Endothelial cell (in vitro differentiated cells): Measurements from ENCODE around the gene RBP5. TPM values are rescaled to one million over a fixed set of nuclear protein-coding genes. Genes with fewer than 3 reads are reported as not detected.

Source experiments
- DNase-seq: peaks from one replicate; pipeline ENCODE4 v3.0.0; 2021; ENCODE audit warnings: low spot score
- H3K27ac Mint-ChIP-seq: one replicate; pipeline ENCODE4 v1.8.0; 2021; ENCODE audit warnings: mixed read lengths, inconsistent platforms; ENCODE audit not compliant: unreplicated experiment
- H3K27me3 Mint-ChIP-seq: one replicate; pipeline ENCODE4 v1.8.0; 2021; ENCODE audit warnings: mild to moderate bottlenecking, moderate library complexity, mixed read lengths, inconsistent platforms; ENCODE audit not compliant: unreplicated experiment
- H3K36me3 Mint-ChIP-seq: one replicate; pipeline ENCODE4 v1.8.0; 2021; ENCODE audit warnings: mild to moderate bottlenecking, low read depth, mixed read lengths, inconsistent platforms; ENCODE audit not compliant: unreplicated experiment
- H3K4me1 Mint-ChIP-seq: one replicate; pipeline ENCODE4 v1.8.0; 2021; ENCODE audit warnings: mild to moderate bottlenecking, mixed read lengths, inconsistent platforms; ENCODE audit not compliant: unreplicated experiment
- H3K4me3 Mint-ChIP-seq: one replicate; pipeline ENCODE4 v1.8.0; 2021; ENCODE audit warnings: mild to moderate bottlenecking, mixed read lengths, inconsistent platforms; ENCODE audit not compliant: unreplicated experiment
- H3K9me3 Mint-ChIP-seq: one replicate; pipeline ENCODE4 v1.8.0; 2021; ENCODE audit warnings: mixed read lengths, inconsistent platforms; ENCODE audit not compliant: unreplicated experiment
- total RNA-seq: library from RNA; stranded (reverse); fragmentation: NEBNext Ultra II Directional; extraction: Animal tissue kit (Norgen Biotek cat#: 25700); gene quantifications from one replicate; pipeline ENCODE4 v1.2.1, GENCODE V29; 2021; ENCODE audit not compliant: unreplicated experiment
- TF ChIP-seq, protein P1 (sequence below): fragments of 200-600 bp; sonication (generic); IDR thresholded peaks from one replicate; pipeline ENCODE4 v1.5.0; 2021; ENCODE audit warnings: antibody characterized with exemption; ENCODE audit not compliant: unreplicated experiment

RBP5 gene
- total RNA-seq, 1 donor from 2014 or later, result 1.0 TPM

DNA sequence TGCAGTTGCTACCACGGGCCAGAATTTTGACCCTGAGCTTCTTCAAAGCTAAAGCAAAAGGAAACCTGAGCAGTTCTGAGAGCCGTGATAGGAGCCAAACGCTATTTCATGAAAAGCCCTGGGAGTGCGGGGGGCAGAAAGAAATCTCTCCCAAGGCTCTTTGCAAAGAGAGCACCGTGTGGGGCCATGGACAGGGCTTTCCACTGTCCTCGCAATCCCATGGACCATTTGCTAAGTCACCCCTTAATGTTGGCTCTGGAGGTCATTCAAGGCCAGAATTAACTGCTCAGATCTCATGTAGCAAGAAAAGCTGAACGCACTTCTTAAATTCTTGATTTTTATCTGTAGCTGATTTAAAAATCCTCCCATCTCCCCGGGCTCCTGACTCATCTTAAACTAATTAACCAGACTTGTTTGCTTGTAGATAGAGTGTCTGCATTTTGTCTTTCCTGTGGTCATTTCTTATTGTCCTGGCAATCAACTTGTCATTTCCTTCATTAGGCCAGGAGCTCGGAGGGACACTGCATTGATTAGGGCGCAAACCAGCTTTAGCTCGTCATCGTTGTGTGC is 26.3 kb upstream of the RBP5 start:
- DNase-seq, result no peak
- Mint-ChIP-seq H3K27ac (peak overlapping the region; percentile 10), H3K4me3 (no peak overlapping the region), H3K27me3 (peaks cover 9% of the 10 kb centered on the region), H3K9me3 (no peaks in the 10 kb centered on the region), H3K36me3 (peaks cover 46% of the 10 kb centered on the region), H3K4me1 (peaks cover 38% of the 10 kb centered on the region)
- TF ChIP-seq, protein P1, sequence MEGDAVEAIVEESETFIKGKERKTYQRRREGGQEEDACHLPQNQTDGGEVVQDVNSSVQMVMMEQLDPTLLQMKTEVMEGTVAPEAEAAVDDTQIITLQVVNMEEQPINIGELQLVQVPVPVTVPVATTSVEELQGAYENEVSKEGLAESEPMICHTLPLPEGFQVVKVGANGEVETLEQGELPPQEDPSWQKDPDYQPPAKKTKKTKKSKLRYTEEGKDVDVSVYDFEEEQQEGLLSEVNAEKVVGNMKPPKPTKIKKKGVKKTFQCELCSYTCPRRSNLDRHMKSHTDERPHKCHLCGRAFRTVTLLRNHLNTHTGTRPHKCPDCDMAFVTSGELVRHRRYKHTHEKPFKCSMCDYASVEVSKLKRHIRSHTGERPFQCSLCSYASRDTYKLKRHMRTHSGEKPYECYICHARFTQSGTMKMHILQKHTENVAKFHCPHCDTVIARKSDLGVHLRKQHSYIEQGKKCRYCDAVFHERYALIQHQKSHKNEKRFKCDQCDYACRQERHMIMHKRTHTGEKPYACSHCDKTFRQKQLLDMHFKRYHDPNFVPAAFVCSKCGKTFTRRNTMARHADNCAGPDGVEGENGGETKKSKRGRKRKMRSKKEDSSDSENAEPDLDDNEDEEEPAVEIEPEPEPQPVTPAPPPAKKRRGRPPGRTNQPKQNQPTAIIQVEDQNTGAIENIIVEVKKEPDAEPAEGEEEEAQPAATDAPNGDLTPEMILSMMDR, result no peak

DNA sequence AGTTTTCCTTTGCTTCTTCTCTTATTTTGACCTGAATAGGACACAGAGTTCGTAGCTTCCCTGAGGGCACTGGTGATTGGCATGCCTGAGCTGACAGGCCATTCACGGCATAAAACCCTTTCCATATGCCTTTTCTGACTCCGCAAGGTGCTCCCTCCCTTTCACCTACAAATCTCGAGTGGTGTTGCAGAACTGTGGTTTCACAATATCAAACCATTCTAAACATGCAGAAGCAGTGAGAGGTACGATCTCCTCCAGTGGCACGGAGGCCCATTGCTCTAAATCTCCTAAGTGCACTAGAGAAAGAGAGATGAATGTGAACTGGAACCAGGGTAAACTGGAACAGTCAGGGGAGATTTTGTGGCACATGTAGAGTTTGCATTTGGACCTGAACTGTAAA is 25.4 kb upstream of the RBP5 start:
- Mint-ChIP-seq H3K27ac (no peak overlapping the region), H3K4me3 (no peak overlapping the region), H3K9me3 (no peaks in the 10 kb centered on the region), H3K27me3 (peaks cover 6% of the 10 kb centered on the region), H3K4me1 (peaks cover 37% of the 10 kb centered on the region), H3K36me3 (peaks cover 43% of the 10 kb centered on the region)
- DNase-seq, result no peak
- TF ChIP-seq, protein P1, result no peak

GRCh38 chr12:7152818-7153217 is 24.1 kb upstream of the RBP5 start:
- no peak overlapping the region for H3K4me3 Mint-ChIP-seq
- peaks cover 53% of the 10 kb centered on the region for H3K36me3 Mint-ChIP-seq
- DNase-seq, result no peak
- no peaks in the 10 kb centered on the region for H3K9me3 Mint-ChIP-seq
- TF ChIP-seq, protein P1, result no peak
- peaks cover 30% of the 10 kb centered on the region for H3K4me1 Mint-ChIP-seq
- H3K27ac Mint-ChIP-seq, result no peak overlapping the region
- peaks cover 4% of the 10 kb centered on the region for H3K27me3 Mint-ChIP-seq

- Mint-ChIP-seq H3K4me3 (no peak overlapping the region), H3K36me3 (peaks cover 49% of the 10 kb centered on the region), H3K27me3 (no peaks in the 10 kb centered on the region), H3K9me3 (no peaks in the 10 kb centered on the region), H3K4me1 (peaks cover 22% of the 10 kb centered on the region), H3K27ac (no peak overlapping the region)
- DNase-seq, result no peak
- TF ChIP-seq, protein P1, result no peak
These were observed 22.8 kb upstream of the RBP5 start for GRCh38 chr12:7151532-7151931.

- Mint-ChIP-seq H3K27ac (no peak overlapping the region), H3K4me3 (no peak overlapping the region), H3K36me3 (peaks cover 47% of the 10 kb centered on the region), H3K9me3 (no peaks in the 10 kb centered on the region), H3K27me3 (no peaks in the 10 kb centered on the region), H3K4me1 (peaks cover 22% of the 10 kb centered on the region)
- DNase-seq, result no peak
- TF ChIP-seq, protein P1, result no peak
These were observed 22.2 kb upstream of the RBP5 start for GRCh38 chr12:7150841-7151240.
